ENCODE results near the gene NACC2.

The NACC2 gene

DNA sequence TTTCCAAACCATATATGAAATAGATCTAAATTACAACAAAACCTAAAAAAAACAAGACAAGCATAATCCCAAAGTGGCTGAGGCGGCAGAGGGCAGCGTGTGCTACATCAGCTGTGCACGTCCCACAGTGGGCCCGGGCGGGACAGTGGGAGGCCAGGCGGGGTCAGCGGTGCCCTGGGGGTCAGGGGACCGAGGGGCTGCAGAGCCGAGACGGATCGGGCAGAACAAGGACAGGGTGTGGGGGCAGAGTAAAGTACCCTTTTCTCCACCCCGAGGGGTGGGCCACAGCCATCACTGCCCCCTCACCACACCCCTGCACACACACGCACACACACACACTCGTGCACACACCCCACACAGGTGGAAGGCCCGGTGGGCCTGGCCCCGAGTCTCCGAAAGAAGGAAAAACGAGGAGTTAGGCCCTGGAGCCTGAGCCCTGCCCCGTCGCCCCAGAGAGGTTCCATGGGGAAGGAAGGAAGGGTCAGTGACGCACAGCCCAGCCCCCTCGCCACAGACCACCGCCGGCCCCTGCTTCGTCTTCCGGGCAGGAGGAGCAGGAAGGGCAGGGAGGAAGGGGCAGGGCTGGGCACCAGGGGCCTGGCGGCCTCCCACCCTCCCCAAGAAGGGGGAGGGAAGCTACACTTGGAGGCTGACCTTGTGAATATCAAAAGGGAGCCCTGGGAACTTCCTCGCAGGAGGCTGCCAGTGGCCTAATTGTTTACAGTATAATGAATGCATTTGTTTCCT lies 84.3 kb downstream of the NACC2 start:
- DNase-seq (ENCODE audit: low read depth): no peak

GRCh38 chr9:136010176-136010575 lies 84.9 kb downstream of the NACC2 start:
- DNase-seq (ENCODE audit: low read depth): no peak

- DNase-seq (ENCODE audit: low read depth): no peak
Observed at GRCh38 chr9:136009516-136009915, 85.6 kb downstream of the NACC2 start.

- no peak for DNase-seq (ENCODE audit: low read depth)
Observed at GRCh38 chr9:136008693-136008997, 86.4 kb downstream of the NACC2 start.

- DNase-seq (ENCODE audit: low read depth): no peak
Observed at GRCh38 chr9:136007934-136008692, 87.0 kb downstream of the NACC2 start.

- no peak for DNase-seq (ENCODE audit: low read depth)
Observed at GRCh38 chr9:136007276-136007933, 87.7 kb downstream of the NACC2 start.

DNA sequence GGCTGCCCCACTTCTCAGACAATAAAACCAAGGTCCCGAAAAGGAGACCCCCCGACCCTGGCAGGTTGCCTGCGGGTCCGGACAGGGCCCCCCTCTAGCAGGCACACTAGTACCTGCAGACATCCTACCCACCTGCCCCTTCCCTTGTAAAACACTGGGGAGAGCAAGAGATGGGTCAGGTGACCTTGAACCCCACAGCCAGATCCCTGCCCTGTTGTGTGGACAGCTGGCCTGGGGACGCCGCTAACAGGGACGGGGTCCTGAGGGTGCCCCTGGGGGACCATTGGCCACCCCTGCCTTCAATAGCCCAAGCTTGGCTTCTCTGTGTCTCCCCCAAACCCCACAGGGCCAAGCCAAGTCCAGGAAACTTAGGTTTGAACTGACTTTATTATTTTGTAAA lies 88.9 kb downstream of the NACC2 start:
- DNase-seq (ENCODE audit: low read depth): no peak

DNA sequence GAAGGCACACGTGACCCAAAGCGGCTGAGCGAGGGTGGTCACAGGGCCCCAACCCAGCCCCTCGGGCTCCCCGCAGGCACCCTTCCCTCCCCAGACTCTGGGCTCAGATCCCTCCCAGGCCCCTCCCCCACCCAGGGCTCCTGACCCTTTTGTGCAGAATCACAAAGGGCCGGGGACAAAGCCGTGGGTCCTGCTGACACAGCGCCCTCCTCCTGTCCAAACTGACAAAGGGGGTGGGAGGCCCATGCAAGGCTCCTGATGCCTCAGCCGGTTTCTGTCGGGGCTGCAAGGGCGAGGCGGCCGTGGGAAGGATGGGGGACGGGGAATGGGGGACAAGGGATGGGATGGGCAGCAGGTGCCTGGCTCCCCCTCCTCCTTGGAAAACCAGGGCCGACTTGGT lies 90.4 kb downstream of the NACC2 start:
- DNase-seq (ENCODE audit: low read depth): no peak

DNA sequence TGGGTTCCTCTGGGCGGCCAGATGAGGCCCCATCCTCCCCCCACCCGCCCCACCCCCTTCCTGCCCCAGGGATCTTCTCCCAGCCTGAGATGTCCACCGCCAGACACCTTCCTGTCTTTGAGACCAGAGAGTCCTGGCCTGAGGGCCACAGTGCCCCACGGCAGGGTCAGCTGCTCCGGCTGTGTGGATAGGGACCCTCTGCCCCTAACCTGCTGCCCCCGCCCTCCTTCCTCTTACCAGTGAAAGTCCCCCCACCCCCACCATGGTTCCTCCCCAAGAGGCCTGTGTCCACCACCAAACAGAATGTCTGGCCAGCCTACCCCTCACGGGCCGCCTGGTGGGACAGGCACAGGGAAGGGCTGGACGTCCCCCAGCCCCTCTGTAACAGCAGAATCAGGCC lies 90.9 kb downstream of the NACC2 start:
- DNase-seq (ENCODE audit: low read depth): no peak

- DNase-seq (ENCODE audit: low read depth): no peak
Observed at GRCh38 chr9:136003411-136004218, 91.5 kb downstream of the NACC2 start.

DNA sequence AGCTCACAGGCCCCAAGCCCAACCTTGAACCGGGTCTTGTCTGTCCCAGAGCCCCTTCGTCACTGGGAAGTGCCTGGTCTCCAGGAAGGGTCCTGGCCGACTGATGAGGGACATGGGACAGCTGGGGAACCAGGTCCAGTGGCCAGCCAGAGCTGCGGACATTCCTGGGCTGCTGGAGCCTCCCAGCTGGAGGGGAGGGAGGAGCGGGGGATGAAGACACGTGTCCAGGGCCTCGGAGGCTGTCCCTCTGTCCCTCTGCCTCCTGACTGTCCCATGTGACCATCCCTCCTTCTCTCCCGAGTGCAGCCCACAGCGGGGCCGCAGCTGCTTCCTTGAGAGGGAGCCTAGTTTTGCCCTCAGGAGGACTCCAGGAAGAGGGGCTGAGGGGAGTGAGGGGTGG lies 92.2 kb downstream of the NACC2 start:
- DNase-seq (ENCODE audit: low read depth): no peak

DNA sequence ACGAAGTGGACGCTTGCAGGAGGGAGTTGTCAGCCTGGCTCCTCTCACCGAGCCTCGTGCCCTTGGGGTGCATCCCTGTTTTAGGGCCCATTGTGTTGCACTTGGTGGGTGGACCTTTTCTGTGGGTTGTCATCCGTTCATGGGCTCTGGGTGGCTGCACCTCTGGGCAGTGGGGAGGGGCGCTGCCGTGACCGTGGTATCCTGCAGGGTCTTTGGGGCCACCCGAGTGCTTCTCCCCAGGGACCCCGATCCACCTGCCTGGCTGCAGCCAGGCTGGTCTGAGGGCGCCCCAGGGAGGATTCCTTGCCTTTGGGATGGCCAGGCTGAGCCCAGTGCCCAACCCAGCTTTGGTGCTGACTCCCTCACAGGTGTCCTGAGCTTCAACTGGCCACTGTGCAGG lies 92.9 kb downstream of the NACC2 start:
- no peak for DNase-seq (ENCODE audit: low read depth)

GRCh38 chr9:136001231-136001630 lies 93.9 kb downstream of the NACC2 start:
- no peak for DNase-seq (ENCODE audit: low read depth)

DNA sequence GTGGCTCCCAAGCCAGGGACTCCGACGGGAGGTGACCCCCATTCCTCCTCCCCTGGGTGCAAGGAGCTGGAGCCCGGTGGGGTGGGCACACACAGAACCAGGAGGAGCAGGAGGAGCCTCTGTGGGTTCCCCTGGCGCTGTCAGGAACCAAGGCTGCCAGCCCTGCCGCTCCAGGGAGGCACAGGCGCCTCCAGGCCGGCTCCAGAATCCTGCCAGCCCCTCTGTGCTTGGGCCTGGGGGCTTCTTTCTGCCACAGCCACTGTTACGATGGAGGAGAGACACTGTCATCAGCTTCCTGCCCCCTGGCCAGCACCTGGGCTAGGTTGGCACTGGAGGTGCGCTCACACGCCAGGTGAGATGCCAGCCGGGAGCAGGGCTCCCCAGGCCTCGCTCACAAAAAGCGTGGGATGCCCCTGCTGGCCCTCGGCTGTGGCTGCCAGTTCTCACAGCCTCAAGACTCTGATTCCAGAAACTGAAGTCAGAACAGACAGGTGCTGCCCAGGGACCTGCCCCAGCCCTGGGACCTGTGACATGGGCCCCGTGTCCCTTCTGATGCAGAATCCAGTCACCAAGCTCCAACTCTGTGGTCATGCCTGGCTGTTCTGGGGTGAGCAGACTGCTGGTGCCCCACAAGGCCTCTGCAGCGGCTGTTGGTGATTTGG lies 96.5 kb downstream of the NACC2 start:
- DNase-seq (ENCODE audit: low read depth): no peak

GRCh38 chr9:135998016-135998380 lies 97.1 kb downstream of the NACC2 start:
- no peak for DNase-seq (ENCODE audit: low read depth)

GRCh38 chr9:135997090-135998015 lies 97.7 kb downstream of the NACC2 start:
- DNase-seq (ENCODE audit: low read depth): no peak

GRCh38 chr9:135995816-135996215 lies 99.3 kb downstream of the NACC2 start:
- no peak for DNase-seq (ENCODE audit: low read depth)

DNA sequence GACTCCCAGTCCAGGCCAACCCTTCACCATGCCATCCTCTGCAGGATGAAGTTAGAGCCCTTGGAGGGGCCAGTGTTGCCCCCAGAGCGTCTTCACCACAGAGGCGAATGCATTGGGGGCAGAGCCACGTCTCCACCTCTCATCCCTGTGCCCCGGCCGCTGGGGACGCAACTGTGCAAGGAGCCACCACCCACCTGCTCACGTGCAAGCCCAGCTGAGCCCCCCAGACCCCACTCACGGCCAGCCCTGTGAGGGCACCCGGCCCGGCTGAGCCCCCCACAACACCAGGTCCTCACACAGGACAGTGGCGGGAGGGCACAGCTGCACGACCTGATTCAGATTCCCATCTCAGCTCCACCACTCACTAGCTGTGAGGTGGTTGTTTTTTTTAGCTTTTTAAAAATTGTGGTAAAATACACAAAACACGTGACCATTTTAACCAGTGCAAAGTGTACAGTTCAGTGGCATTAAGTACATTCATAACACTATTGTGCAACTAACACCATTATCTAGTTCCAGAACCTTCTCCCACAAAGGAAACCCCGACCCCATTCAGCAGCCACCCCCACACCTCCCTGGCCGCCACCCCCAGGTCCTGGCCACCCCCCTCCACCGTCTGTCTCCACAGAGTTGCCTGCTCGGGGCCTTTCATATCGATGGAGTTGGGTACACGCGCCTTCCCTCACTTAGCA lies 100.4 kb downstream of the NACC2 start:
- no peak for DNase-seq (ENCODE audit: low read depth)

- no peak for DNase-seq (ENCODE audit: low read depth)
Observed at GRCh38 chr9:135993765-135994500, 101.2 kb downstream of the NACC2 start.

GRCh38 chr9:135993409-135993742 lies 101.7 kb downstream of the NACC2 start:
- DNase-seq (ENCODE audit: low read depth): no peak

Measured in HS-27A (cell line).